Embryonic facial prominence (tissue), 1 donor: Measurements from ENCODE around the gene OR4D1.
A peak's percentile ranks its signal among the peaks of the same experiment; 100 is the strongest.
"Not testable (repeated sequence)": the region's sequence is repeated elsewhere in the genome, so short reads cannot be mapped to it uniquely, and the experiment has no call there.

Experiments
- DNase-seq: peaks from one replicate; pipeline ENCODE4 v3.0.0-alpha.2; 2016; ENCODE audit errors: extremely low spot score

OR4D1 gene

DNA sequence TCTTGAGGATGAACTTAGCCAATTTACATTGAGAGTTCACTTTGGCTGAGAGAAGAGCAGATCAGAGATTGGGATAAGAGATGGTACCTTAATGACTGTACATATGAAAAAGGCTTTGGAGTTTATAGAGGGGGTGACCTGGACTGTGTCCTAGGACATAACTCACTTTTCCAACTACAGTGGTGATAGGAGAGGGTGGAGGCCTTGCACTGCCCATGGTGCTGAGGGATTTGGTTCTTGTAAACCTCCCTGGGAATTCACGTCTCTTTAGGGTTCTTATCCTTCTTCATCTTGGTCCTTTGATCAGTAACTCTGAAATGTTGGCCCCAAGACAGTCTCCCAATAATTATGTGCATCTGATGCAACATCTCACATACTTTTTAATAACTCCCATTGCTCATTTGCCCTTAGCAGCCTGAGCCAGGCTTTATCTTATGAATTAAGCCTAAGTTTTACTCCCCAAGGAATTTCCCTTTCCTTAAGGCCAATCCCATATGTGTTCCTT, at the start of gene OR4D1:
OR4D1 (plus strand) TSS at position 455 of the 505 bp plus-strand sequence. CDS start 6,770 bp downstream, outside the sequence.
- no peak for DNase-seq

- DNase-seq: no peak
Measured at GRCh38 chr17:58100506-58100905, 47.7 kb upstream of the OR4D1 start.

GRCh38 chr17:58101898-58102297, 46.3 kb upstream of the OR4D1 start:
- DNase-seq: not testable (repeated sequence)

DNA sequence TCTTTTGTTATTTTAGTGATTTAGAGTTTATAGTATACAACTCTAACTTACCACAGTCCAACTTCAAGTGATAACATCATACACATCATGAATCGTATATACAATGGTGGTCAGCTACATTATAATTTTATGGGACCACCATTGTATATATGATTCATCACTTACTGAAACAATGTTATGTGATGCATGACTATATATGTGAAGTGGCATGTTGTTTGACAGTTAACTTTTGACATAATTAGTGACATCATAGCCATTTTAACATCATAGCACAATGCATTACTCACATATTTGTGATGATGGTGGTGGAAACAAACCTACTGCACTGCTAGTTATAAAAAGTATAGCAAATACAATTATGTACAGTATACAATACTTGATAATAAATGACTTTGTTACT, 43.1 kb upstream of the OR4D1 start:
- no peak for DNase-seq

- DNase-seq: no peak
Measured at GRCh38 chr17:58107306-58107705, 40.9 kb upstream of the OR4D1 start.

- no peak for DNase-seq
Measured at GRCh38 chr17:58109197-58109596, 39.0 kb upstream of the OR4D1 start.

- DNase-seq: no peak
Measured at GRCh38 chr17:58110012-58110411, 38.2 kb upstream of the OR4D1 start.

GRCh38 chr17:58111676-58112075, 36.5 kb upstream of the OR4D1 start:
- DNase-seq: no peak

- DNase-seq: no peak
Measured at GRCh38 chr17:58112970-58113631, 35.1 kb upstream of the OR4D1 start.

DNA sequence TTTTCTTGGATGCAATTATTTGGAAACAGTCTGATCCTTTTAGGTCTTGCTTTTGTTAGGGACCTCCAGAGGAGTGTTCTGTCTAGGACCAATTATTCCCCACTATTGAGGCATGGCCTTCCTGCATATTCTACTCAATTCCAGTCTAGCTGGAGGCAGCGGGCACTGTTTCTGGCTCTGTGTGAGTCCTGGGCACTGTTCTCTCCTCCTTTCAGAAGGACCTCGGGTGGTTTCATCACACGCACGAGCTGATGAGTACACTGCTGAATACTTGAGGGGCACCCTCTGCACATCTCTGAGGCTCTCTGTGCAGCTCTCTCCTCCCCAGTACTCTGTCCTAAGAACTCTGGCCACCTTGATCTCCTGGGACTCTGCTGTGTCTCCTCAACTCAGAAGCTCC, 34.2 kb upstream of the OR4D1 start:
- DNase-seq: no peak

DNA sequence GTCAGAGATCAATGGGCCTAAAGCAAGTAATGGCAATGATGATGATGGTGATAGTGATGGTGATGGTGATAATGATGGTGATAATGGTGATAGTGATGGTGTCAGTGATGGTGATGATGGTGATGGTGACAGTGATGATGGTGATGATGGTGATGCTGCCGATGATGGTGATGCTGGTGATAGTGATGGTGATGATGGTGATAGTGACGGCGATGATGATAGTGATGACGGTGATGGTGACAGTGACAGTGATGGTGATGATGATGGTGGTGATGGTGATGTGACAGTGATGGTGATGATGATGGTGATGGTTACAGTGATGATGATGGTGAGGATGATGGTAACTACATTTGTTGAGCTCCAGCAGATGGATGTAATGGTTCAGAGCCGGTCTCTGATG, 30.8 kb upstream of the OR4D1 start:
- no peak for DNase-seq

DNA sequence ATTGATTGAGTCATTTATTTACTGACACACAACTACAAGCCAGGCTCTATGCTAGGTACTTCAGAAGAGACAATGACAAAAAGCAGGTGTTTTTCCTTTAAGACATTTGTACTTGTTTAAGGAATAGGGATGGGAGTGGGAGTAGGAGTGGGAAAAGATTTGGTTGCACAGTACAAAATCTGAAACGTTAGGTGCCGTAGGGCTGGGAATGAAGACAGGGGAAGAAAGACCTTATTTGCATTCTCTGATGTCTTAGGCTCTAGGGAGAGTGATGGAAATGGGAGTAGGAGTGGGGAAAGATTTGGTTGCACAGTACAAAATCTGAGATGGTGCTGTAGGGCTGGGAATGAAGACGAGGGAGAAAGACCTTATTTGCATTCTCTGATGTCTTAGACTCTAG, 28.7 kb upstream of the OR4D1 start:
- no peak for DNase-seq

DNA sequence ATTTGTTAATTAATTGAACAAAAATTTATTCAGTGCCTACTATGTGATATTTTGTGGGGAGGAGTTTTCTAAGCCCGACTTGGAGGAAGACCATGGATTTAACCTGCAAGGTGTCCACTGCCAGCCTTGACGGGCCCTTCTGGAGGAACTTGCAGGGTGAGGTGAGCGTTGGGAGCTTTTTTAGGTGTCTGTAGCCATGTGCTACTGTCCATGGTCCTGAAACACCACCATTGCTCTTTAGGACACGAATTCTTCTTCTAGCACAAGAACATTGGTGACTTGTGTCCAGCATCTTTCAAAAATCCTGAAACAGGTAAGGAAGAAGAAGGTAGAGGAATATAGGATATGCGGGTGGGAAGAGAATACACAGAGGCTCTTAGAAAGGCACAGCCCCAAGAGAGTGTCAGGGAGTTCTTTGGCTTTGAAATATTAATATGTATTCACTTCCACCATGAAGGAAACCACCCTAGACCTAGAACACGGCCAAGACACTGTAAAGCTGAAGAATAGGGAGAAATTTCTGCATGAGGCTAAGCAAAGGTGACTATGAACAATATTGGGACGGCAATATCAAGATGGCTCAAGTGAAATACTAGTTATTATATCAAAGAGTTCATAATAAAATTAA, 27.9 kb upstream of the OR4D1 start:
- DNase-seq: peak; percentile 25

- no peak for DNase-seq
Measured at GRCh38 chr17:58121925-58122324, 26.3 kb upstream of the OR4D1 start.

- DNase-seq: no peak
Measured at GRCh38 chr17:58127846-58128245, 20.3 kb upstream of the OR4D1 start.

- DNase-seq: not testable (repeated sequence)
Measured at GRCh38 chr17:58132697-58133096, 15.5 kb upstream of the OR4D1 start.

DNA sequence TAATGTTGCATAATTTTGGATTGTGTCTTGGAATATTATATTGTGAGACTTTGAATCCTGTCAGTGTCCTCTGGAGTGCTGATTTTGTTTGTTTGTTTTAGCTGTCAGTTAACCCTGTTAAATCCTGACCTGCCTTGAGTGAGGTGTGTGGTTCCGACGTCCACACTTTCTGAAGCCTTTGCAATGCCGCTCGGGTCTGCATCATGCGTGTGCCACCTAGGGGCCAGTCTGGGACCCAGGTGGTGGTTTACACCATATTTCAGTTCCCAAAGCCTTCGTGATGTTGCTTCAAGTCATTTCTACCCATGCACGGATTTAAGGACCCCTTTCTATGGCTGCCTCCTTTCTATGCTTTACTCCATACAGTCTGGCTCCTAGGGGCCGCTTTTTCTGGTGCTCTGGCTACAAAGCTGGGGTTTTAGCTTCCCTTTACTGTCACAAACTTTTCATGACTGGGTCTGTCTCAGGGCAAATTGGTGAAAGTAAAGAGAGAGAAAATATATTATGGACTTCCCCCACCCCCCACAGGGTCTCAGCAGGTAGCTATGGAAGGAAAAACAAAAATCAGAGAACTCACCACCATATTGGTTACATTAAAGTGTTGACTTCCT, 11.4 kb upstream of the OR4D1 start:
- no peak for DNase-seq

DNA sequence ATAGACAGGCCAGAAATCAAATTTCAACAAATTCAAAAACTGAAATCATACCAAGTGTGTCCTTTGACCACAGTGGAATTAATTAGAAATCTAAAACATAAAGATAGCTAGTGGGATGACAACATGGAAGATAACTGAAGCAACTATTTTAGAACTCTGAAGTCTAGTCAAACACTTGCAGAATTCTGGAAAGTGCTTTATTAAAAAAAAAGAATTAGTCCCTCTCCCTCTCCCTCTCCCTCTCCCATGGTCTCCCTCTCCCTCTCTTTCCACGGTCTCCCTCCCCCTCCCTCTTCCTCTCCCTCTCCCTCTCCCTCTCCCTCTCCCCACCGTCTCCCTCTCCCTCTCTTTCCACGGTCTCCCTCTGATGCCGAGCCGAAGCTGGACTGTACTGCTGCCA, 6.7 kb upstream of the OR4D1 start:
- DNase-seq: no peak

DNA sequence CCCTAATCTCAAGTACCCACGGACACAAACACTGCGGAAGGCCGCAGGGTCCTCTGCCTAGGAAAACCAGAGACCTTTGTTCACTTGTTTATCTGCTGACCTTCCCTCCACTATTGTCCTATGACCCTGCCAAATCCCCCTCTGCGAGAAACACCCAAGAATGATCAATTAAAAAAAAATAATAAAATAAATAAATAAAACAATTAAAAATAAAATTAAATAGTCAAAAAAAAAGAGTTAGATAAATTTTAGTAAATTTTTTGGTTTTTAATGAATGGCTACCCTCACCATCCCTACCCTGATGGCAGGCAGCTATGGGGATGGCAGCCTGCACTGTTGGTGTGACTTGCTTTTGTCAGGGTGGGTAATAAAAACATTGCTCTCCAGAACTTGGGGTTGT, 4.8 kb upstream of the OR4D1 start:
- DNase-seq: not testable (repeated sequence)

DNA sequence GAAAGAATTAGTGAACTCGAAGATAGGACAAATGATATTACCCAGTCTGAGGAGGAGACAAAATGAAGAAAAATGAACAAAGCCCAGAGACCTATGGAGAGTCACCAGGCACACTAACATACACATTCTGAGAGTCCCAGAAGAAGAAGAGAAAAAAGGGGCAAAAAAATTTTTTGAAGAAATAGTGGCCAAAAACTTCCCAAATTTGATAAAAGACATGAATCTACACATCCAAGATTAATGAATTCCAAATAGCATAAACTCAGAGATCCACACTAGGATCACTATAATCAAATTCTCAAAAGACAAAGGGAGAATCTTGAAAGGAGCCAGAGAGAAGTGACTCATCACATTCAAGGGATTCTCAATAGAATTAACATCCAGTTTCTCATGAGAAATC, 3.4 kb upstream of the OR4D1 start:
- no peak for DNase-seq

- no peak for DNase-seq
Measured at GRCh38 chr17:58148609-58149008, 425 bp downstream of the OR4D1 start.

DNA sequence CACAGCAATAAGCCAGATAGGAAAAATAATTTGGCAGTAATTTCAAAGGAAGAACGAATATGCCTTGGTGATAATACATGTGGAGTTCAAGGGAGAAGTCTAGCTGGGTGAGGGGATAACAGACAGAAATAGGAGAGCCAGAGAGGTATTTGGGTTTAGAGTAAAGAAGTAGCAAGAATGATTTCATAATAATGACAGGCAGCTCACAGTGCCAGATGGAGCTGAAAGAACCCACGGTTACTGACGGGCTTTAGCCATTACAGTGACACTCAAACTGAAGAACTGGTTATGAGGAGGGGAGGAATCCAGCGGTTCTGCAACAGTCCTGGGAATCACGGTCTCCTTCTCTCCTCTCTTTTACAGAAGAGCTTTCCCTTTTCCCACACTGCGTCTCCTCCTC, 2.2 kb downstream of the OR4D1 start:
- no peak for DNase-seq

DNA sequence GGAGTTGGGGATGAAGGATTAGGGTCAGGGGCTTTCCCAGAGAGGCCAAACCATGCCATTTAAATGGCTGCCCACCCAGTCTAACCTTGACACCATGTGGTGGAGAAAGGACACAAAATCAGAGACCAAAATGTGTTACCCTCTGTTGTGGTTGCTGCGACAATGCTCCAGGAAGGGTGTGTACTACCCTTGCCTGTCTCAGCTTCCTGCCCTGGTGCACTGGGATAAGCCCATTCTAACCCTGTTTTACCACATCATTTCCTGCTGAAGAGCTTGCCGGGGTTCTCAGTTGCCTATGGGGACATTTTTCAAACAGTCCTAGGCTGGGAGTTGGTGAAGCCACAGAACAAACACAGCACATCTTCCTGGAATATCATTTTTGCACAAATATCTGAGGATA, 4.9 kb downstream of the OR4D1 start:
- DNase-seq: no peak
